Mesothelial cell of epicardium (in vitro differentiated cells): ENCODE results near the gene RALGPS1. TPM values are rescaled to one million over a fixed set of nuclear protein-coding genes. Genes with fewer than 3 reads are reported as not detected.

Experiments used
- DNase-seq, 2 experiments: peaks; one replicate each; pipeline ENCODE4 v3.0.0; 2021; ENCODE audit warnings: low spot score in 2 of 2; ENCODE audit not compliant: unreplicated experiment in 2 of 2
- H3K27ac Mint-ChIP-seq: 2 replicates; pipeline ENCODE4 v1.8.0; 2021; ENCODE audit warnings: mixed read lengths
- H3K27me3 Mint-ChIP-seq: 2 replicates; pipeline ENCODE4 v1.8.0; 2021; ENCODE audit warnings: low read depth, mixed read lengths
- H3K36me3 Mint-ChIP-seq: 2 replicates; pipeline ENCODE4 v1.8.0; 2021; ENCODE audit warnings: mixed read lengths
- H3K4me1 Mint-ChIP-seq: 2 replicates; pipeline ENCODE4 v1.8.0; 2021; ENCODE audit warnings: mixed read lengths
- H3K4me3 Mint-ChIP-seq: 2 replicates; pipeline ENCODE4 v1.8.0; 2021; ENCODE audit warnings: mild to moderate bottlenecking, moderate library complexity, mixed read lengths
- H3K9me3 Mint-ChIP-seq: 2 replicates; pipeline ENCODE4 v1.8.0; 2021; ENCODE audit warnings: mixed read lengths
- total RNA-seq: library from RNA; stranded (reverse); gene quantifications from 3 replicates; pipeline ENCODE4 v1.2.1, GENCODE V29; 2021
- TF ChIP-seq, protein P1 (sequence below): fragments of 200-600 bp; sonication (generic); IDR thresholded peaks from one replicate; pipeline ENCODE4 v1.5.0; 2021; ENCODE audit warnings: antibody characterized with exemption; ENCODE audit not compliant: unreplicated experiment

RALGPS1 gene
- total RNA-seq, 1 donor from 2014 or later = 25.6 TPM

DNA sequence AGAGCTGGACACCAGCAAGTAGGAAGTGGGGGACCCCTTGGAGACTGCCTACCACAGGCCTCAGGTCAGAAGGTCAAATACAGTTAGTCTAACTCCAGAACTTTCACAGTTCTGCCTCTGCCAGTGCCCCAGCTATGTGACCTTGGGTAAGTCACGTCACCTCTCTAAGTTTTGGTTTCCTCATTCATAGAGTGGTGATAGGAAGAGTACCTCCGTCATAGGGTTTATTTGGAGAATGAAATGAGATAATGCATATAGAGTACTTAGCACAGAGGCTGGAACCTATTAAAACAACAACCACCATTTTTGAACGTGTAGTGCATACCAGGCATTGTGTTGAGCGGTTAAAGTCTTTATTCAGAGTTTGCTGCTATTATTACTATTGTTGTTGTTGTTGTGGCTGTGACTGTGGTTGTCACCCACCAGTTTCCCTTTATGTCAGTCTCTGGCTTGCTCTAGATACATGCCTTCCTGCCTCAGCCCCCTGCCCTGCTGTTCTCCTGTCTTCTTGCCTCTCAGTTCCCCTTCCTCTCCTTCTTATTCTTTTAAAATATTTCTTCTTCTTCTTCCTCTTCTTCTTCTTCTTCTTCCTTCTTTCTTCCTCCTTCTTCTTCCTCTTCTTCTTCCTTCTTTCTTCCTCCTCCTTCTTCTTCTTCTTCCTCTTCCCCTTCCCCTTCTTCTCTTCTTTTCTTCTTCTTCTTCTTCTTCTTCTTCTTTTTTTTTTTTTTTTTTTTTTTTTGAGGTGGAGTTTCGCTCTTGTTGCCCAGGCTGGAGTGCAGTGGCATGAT, 67.8 kb downstream of the RALGPS1 start:
- peaks cover 4% of the 10 kb centered on the region for H3K4me1 Mint-ChIP-seq
- no peaks in the 10 kb centered on the region for H3K27me3 Mint-ChIP-seq
- DNase-seq = no peak
- no peak overlapping the region for H3K27ac Mint-ChIP-seq
- H3K9me3 Mint-ChIP-seq = peaks cover 5% of the 10 kb centered on the region
- TF ChIP-seq, protein P1, sequence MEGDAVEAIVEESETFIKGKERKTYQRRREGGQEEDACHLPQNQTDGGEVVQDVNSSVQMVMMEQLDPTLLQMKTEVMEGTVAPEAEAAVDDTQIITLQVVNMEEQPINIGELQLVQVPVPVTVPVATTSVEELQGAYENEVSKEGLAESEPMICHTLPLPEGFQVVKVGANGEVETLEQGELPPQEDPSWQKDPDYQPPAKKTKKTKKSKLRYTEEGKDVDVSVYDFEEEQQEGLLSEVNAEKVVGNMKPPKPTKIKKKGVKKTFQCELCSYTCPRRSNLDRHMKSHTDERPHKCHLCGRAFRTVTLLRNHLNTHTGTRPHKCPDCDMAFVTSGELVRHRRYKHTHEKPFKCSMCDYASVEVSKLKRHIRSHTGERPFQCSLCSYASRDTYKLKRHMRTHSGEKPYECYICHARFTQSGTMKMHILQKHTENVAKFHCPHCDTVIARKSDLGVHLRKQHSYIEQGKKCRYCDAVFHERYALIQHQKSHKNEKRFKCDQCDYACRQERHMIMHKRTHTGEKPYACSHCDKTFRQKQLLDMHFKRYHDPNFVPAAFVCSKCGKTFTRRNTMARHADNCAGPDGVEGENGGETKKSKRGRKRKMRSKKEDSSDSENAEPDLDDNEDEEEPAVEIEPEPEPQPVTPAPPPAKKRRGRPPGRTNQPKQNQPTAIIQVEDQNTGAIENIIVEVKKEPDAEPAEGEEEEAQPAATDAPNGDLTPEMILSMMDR = no peak
- H3K36me3 Mint-ChIP-seq = peaks cover 11% of the 10 kb centered on the region
- no peak overlapping the region for H3K4me3 Mint-ChIP-seq

DNA sequence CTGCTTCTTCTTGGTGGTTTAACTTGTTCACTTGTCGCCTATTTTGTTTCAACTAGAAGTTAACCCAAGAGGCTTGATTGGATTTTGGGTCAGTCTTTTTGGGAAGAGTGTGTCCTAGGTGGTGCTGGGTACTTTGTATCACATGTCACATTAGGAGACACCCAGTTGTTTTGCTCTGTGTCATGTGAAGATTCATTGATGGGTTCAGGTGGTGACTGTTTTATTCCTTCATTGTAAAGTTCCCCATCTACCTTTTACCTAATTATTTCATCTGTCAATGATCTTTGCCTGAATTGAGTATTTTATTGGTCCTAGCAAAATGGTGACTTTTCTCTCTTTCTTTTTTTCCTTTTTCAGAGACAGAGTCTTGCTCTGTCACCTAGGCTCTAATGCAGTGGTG, 69.2 kb downstream of the RALGPS1 start:
- Mint-ChIP-seq H3K27me3 (no peaks in the 10 kb centered on the region), H3K4me1 (peaks cover 4% of the 10 kb centered on the region), H3K36me3 (peaks cover 11% of the 10 kb centered on the region), H3K9me3 (peaks cover 5% of the 10 kb centered on the region), H3K27ac (no peak overlapping the region), H3K4me3 (no peak overlapping the region)
- TF ChIP-seq, protein P1 = no peak
- DNase-seq = no peak

DNA sequence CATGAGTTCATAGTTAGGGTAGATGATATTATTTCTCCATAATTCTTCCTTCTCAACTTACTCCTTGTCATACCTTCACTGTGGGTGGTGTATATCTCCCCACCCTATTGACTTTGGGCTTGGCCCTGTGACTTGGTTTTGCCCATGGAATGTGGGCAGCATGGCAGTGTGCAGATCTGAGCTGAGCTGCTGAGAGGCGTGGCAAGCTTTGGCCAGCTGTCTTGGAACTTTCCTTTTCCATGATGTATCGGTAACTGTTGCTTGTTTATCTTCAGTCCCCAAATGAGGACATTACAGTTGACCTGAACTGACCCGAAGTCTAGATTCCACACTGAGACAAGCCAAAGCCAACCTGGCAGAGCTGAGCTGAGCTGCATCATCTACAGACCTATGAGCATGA, 70.4 kb downstream of the RALGPS1 start:
- DNase-seq = no peak
- H3K4me3 Mint-ChIP-seq = no peak overlapping the region
- no peaks in the 10 kb centered on the region for H3K4me1 Mint-ChIP-seq
- no peak overlapping the region for H3K27ac Mint-ChIP-seq
- TF ChIP-seq, protein P1 = no peak
- H3K9me3 Mint-ChIP-seq = peaks cover 5% of the 10 kb centered on the region
- H3K36me3 Mint-ChIP-seq = peaks cover 11% of the 10 kb centered on the region
- H3K27me3 Mint-ChIP-seq = no peaks in the 10 kb centered on the region

DNA sequence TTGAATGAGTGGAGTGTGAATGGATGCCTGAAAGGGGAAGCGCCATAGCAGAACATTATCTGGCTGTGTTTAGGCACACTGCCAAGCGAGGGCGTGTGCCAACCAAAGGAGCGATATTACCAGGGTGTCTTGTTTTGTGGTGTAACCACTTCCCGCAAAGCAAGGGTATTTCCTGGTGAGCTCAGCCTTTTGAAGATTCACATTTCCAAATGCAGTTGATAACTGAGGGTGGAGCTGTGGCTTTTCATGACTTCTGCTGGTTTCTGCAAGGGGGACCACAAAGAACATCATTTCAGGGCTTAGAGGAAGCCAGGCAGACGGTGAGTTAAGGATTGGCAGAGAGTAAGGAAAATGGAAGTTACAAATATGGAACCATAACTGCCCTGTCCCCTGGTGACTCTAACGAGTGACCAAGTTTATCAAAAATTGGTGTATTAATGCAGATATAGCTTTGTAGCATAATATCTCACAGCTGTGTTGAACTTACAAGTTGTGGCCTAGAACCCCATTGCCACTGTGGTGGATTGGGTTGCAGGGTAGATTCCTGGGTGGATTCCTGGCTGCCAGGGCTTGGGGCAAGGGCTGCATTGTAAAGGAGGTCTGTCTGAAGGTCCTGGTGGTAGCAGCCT, 71.4 kb downstream of the RALGPS1 start:
- TF ChIP-seq, protein P1 = no peak
- Mint-ChIP-seq H3K4me3 (no peak overlapping the region), H3K27ac (no peak overlapping the region), H3K36me3 (peaks cover 9% of the 10 kb centered on the region), H3K27me3 (no peaks in the 10 kb centered on the region), H3K9me3 (peaks cover 5% of the 10 kb centered on the region), H3K4me1 (no peaks in the 10 kb centered on the region)
- DNase-seq = no peak

DNA sequence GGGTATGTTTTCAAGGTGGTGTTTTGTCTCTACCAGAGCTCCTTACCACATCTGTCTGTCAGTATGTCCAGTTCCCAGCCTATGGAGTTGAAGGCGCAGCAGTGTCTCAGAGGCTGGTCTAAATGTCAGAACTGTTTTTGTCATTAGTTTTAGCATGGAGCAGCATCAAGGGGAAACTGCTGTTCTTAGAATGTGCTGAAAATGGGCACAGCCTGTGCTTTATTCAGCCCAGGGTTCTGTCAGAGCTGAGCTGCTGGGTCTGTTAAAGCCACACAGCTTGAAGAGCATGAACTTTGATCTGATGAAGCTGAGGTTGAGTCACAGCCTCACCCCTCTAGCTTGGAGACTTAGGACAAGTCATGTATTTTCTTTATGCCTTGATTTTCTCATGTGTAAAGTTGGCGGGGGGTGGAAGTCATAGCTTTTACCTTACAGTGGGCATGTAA, 71.9 kb downstream of the RALGPS1 start:
- TF ChIP-seq, protein P1 = no peak
- Mint-ChIP-seq H3K36me3 (peaks cover 5% of the 10 kb centered on the region), H3K27ac (no peak overlapping the region), H3K4me1 (no peaks in the 10 kb centered on the region), H3K27me3 (no peaks in the 10 kb centered on the region), H3K4me3 (no peak overlapping the region), H3K9me3 (peaks cover 5% of the 10 kb centered on the region)
- DNase-seq = no peak
